Activated CD4-positive, alpha-beta memory T cell treated with anti-CD3 and anti-CD28 coated beads, Interleukin-2, amount 10 ng/mL, durations not matched to agents 7 days and 5 days (primary cell): ENCODE results near the gene ADIG. TPM values are rescaled to one million over a fixed set of nuclear protein-coding genes. Genes with fewer than 3 reads are reported as not detected.

ENCODE experiments used
- CTCF ChIA-PET: fragments of 350-600 bp; sonication (Branson Sonifier 250); formaldehyde crosslinking; loops from one replicate; lab custom pipeline; 2021; ENCODE audit warnings: antibody characterized with exemption, inconsistent platforms; lab: Charles Lee
- POLR2A ChIA-PET: fragments of 350-600 bp; sonication (Branson Sonifier 250); formaldehyde crosslinking; loops from one replicate; lab custom pipeline; 2021; ENCODE audit warnings: antibody characterized with exemption; lab: Charles Lee
- DNase-seq: peaks from one replicate; pipeline ENCODE4 v3.0.0-alpha.2; 2020
- H3K27ac Mint-ChIP-seq: one replicate; pipeline ENCODE4 v1.8.0; 2021; ENCODE audit warnings: mild to moderate bottlenecking, mixed read lengths
- H3K27me3 Mint-ChIP-seq: one replicate; pipeline ENCODE4 v1.8.0; 2021; ENCODE audit warnings: mixed read lengths
- H3K36me3 Mint-ChIP-seq: one replicate; pipeline ENCODE4 v1.8.0; 2021; ENCODE audit warnings: low read depth, mixed read lengths
- H3K4me1 Mint-ChIP-seq: one replicate; pipeline ENCODE4 v1.8.0; 2021; ENCODE audit warnings: mixed read lengths
- H3K4me3 Mint-ChIP-seq: one replicate; pipeline ENCODE4 v1.8.0; 2021; ENCODE audit warnings: mild to moderate bottlenecking, mixed read lengths
- H3K9me3 Mint-ChIP-seq: one replicate; pipeline ENCODE4 v1.8.0; 2021; ENCODE audit warnings: mixed read lengths
- total RNA-seq, 2 experiments: library from RNA; stranded (reverse); gene quantifications; one replicate each; pipeline ENCODE4 v1.2.3, GENCODE V29; 2021

The ADIG gene
- total RNA-seq, 2 experiments from 2014 or later: not detected

- ChIA-PET CTCF (interaction anchor here (0.6 kb wide), 1 partner anchor 37 kb away, joined by 3 read pairs; no protein-coding TSS in a partner anchor), POLR2A (interaction anchor here (1.1 kb wide), 1 partner anchor 18 kb away, joined by 3 read pairs; the partner anchor contains the start of gene ADIG)
- Mint-ChIP-seq H3K4me1 (peaks cover 7% of the 10 kb centered on the region), H3K4me3 (no peak overlapping the region), H3K36me3 (no peaks in the 10 kb centered on the region), H3K9me3 (no peaks in the 10 kb centered on the region), H3K27me3 (peaks cover 51% of the 10 kb centered on the region), H3K27ac (no peak overlapping the region)
- no peak for DNase-seq
Measured at GRCh38 chr20:38599410-38599882, 18.4 kb downstream of the ADIG start.

DNA sequence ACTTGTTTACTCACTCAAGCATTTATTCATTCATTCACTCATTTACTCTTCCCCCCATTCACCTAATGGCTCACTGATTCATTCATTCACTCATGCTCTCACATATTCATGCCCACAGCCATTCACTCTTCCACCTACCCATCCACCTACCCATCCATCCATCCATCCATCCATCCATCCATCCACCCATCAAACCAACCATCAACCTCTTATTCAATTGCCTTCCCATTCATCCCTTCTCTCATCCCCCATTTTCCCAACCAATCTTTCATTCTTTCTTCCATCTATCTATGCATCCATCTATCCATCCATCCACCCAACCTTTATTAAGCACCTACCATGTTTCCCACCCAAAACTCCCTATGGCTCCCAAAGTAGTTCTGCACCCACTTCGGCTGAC, 19.1 kb downstream of the ADIG start:
- H3K9me3 Mint-ChIP-seq: no peaks in the 10 kb centered on the region
- POLR2A ChIA-PET: interaction anchor here (1.1 kb wide), 1 partner anchor 19 kb away, joined by 3 read pairs; the partner anchor contains the start of gene ADIG
- H3K27ac Mint-ChIP-seq: no peak overlapping the region
- no peak overlapping the region for H3K4me3 Mint-ChIP-seq
- H3K36me3 Mint-ChIP-seq: no peaks in the 10 kb centered on the region
- no peak for DNase-seq
- CTCF ChIA-PET: no interaction called here
- H3K4me1 Mint-ChIP-seq: peaks cover 7% of the 10 kb centered on the region
- H3K27me3 Mint-ChIP-seq: peaks cover 54% of the 10 kb centered on the region

- CTCF ChIA-PET: no interaction called here
- H3K4me1 Mint-ChIP-seq: peaks cover 7% of the 10 kb centered on the region
- H3K36me3 Mint-ChIP-seq: no peaks in the 10 kb centered on the region
- H3K27ac Mint-ChIP-seq: no peak within 1 kb of the TSS
- H3K27me3 Mint-ChIP-seq: peaks cover 62% of the 10 kb centered on the region
- no peak for DNase-seq
- POLR2A ChIA-PET: no interaction called here
- no peak within 1 kb of the TSS for H3K4me3 Mint-ChIP-seq
- H3K9me3 Mint-ChIP-seq: no peaks in the 10 kb centered on the region
Measured at GRCh38 chr20:38601216-38602184, 20.5 kb downstream of the ADIG start, which contains the start of gene ARHGAP40. Gene ARHGAP40 (plus strand): TSS chr20:38601809.

GRCh38 chr20:38602185-38602581, 21.2 kb downstream of the ADIG start:
- POLR2A ChIA-PET: no interaction called here
- Mint-ChIP-seq H3K4me3 (no peak overlapping the region), H3K27ac (no peak overlapping the region), H3K9me3 (no peaks in the 10 kb centered on the region), H3K36me3 (no peaks in the 10 kb centered on the region), H3K4me1 (peaks cover 7% of the 10 kb centered on the region), H3K27me3 (peaks cover 62% of the 10 kb centered on the region)
- no peak for DNase-seq
- CTCF ChIA-PET: no interaction called here

GRCh38 chr20:38603286-38603685, 22.3 kb downstream of the ADIG start:
- Mint-ChIP-seq H3K4me1 (peaks cover 7% of the 10 kb centered on the region), H3K27ac (no peak overlapping the region), H3K4me3 (no peak overlapping the region), H3K9me3 (no peaks in the 10 kb centered on the region), H3K36me3 (no peaks in the 10 kb centered on the region), H3K27me3 (peaks cover 60% of the 10 kb centered on the region)
- CTCF ChIA-PET: no interaction called here
- POLR2A ChIA-PET: no interaction called here
- DNase-seq: no peak

- Mint-ChIP-seq H3K4me1 (peaks cover 7% of the 10 kb centered on the region), H3K36me3 (no peaks in the 10 kb centered on the region), H3K4me3 (no peak overlapping the region), H3K9me3 (no peaks in the 10 kb centered on the region), H3K27me3 (peaks cover 61% of the 10 kb centered on the region), H3K27ac (no peak overlapping the region)
- ChIA-PET CTCF (no interaction called here), POLR2A (no interaction called here)
- no peak for DNase-seq
Measured at GRCh38 chr20:38604873-38605303, 23.9 kb downstream of the ADIG start.

DNA sequence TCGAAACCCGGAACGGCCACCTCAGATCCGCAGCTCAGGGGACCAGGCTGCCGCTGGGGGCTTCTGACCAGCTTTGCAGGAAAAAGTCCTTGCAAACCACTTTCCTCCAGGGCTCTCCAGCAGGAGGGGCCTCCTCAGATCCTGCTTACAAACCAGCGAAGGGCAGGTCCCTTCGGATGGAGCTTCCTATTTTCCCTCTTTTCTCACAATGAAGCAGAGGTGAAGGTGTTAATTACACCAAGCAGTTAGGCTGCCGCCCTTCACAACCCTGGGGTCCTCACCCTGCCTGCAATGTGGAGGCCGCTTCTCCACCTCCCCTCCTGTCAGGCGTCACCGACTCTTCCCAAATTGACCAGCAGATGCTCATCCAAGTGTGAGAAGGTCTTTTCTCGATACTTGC, 26.4 kb downstream of the ADIG start:
- H3K9me3 Mint-ChIP-seq: no peaks in the 10 kb centered on the region
- no peak for DNase-seq
- no peak overlapping the region for H3K4me3 Mint-ChIP-seq
- H3K4me1 Mint-ChIP-seq: no peaks in the 10 kb centered on the region
- H3K27me3 Mint-ChIP-seq: peaks cover 44% of the 10 kb centered on the region
- no peak overlapping the region for H3K27ac Mint-ChIP-seq
- CTCF ChIA-PET: no interaction called here
- POLR2A ChIA-PET: no interaction called here
- H3K36me3 Mint-ChIP-seq: no peaks in the 10 kb centered on the region

GRCh38 chr20:38608188-38608587, 27.2 kb downstream of the ADIG start:
- ChIA-PET CTCF (no interaction called here), POLR2A (no interaction called here)
- no peaks in the 10 kb centered on the region for H3K36me3 Mint-ChIP-seq
- H3K4me3 Mint-ChIP-seq: no peak overlapping the region
- no peak overlapping the region for H3K27ac Mint-ChIP-seq
- H3K4me1 Mint-ChIP-seq: no peaks in the 10 kb centered on the region
- no peaks in the 10 kb centered on the region for H3K9me3 Mint-ChIP-seq
- DNase-seq: no peak
- peaks cover 43% of the 10 kb centered on the region for H3K27me3 Mint-ChIP-seq

DNA sequence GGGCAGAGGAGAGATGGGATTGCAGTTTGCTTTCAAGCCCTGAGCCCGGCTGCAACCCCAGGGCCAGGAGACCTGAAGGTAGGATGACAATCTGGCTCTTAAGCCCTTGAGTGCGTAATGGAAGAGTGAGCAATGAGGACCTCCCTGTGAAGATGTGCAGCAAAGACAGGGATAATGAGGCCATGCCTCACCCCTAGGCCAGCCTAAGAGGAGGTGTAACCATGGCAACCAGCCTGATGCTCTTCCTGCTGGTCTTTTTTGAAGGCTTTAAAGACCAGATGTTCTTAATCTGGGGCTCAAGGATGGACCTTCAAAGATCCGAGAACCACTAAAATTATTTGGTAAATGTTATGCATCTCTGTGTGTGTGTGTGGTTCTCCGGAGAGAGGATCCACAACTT, 28.8 kb downstream of the ADIG start:
- peaks cover 38% of the 10 kb centered on the region for H3K27me3 Mint-ChIP-seq
- POLR2A ChIA-PET: interaction anchor here (0.6 kb wide), 1 partner anchor 137 kb away, joined by 3 read pairs; the partner anchor contains the start of gene RALGAPB
- H3K4me1 Mint-ChIP-seq: no peaks in the 10 kb centered on the region
- no peak for DNase-seq
- H3K9me3 Mint-ChIP-seq: no peaks in the 10 kb centered on the region
- CTCF ChIA-PET: no interaction called here
- H3K36me3 Mint-ChIP-seq: no peaks in the 10 kb centered on the region
- no peak overlapping the region for H3K4me3 Mint-ChIP-seq
- H3K27ac Mint-ChIP-seq: no peak overlapping the region

DNA sequence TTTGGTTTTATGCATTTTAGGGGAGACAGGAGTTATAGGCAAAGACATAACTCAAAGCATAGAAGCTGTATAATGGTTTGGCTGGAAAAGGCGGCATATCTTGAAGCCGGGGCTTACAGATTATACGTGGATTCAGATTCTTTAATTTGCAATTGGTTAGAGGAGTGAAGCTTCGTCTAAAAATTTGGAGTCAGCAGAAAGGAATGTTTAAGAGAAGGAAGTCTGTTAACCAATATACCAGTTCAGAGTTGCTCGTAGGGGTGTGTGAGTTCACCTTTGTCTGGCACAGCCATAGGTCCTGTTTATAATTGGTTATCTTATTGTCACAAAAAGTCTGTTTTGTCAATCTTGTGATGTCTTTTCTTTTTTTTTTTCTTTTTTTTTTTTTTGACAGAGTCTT, 29.5 kb downstream of the ADIG start:
- POLR2A ChIA-PET: no interaction called here
- Mint-ChIP-seq H3K9me3 (no peaks in the 10 kb centered on the region), H3K36me3 (no peaks in the 10 kb centered on the region), H3K4me1 (no peaks in the 10 kb centered on the region), H3K27me3 (peaks cover 34% of the 10 kb centered on the region), H3K27ac (no peak overlapping the region), H3K4me3 (no peak overlapping the region)
- CTCF ChIA-PET: no interaction called here
- no peak for DNase-seq

DNA sequence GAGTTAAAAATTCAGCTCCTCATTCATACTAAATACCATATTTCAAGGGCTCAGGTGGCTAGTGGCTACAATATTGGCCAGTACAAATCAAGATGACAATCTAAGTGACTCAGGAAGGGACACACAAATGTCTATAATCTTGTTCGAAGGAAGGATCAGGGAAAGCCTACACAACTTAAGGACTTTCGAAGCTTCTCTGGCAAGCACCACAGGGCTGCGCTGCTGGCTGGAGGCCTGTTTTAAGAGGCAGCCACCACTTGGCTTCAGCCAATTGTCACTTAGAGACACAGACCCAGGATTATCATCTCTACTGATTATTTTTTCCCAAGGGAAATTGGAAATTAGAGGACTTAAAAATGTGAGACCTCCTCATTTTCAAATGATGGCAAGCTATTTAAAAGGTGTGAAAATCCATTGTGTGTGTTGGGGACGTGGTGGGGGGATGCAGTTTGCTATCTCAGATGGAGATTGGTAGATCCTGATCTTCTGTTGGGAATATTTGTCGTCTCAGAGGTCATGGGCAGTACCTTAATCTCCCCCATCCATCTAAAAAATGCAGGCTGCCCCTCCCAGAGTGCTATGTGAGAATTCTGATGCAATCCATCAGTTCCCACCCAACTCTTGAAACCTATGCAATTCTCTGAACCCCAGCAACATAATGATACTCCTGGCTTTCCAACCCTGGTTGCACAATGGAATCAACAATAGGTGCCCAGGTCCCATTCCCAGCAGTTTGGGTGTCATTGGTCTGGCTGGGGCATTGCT, 31.9 kb downstream of the ADIG start:
- no peaks in the 10 kb centered on the region for H3K9me3 Mint-ChIP-seq

GRCh38 chr20:38615283-38615682, 34.3 kb downstream of the ADIG start:
- Mint-ChIP-seq H3K27ac (no peak overlapping the region), H3K4me1 (no peaks in the 10 kb centered on the region), H3K4me3 (no peak overlapping the region), H3K27me3 (peaks cover 28% of the 10 kb centered on the region), H3K9me3 (no peaks in the 10 kb centered on the region), H3K36me3 (no peaks in the 10 kb centered on the region)
- ChIA-PET CTCF (no interaction called here), POLR2A (no interaction called here)
- DNase-seq: no peak

More for the DNA sequence above, 31.9 kb downstream of the ADIG start:
- no peaks in the 10 kb centered on the region for H3K4me1 Mint-ChIP-seq
- no peaks in the 10 kb centered on the region for H3K36me3 Mint-ChIP-seq
- no peak overlapping the region for H3K4me3 Mint-ChIP-seq
- no peak overlapping the region for H3K27ac Mint-ChIP-seq
- POLR2A ChIA-PET: no interaction called here
- peaks cover 25% of the 10 kb centered on the region for H3K27me3 Mint-ChIP-seq
- DNase-seq: no peak
- CTCF ChIA-PET: no interaction called here

GRCh38 chr20:38616457-38616856, 35.5 kb downstream of the ADIG start:
- POLR2A ChIA-PET: no interaction called here
- DNase-seq: no peak
- no peaks in the 10 kb centered on the region for H3K9me3 Mint-ChIP-seq
- CTCF ChIA-PET: no interaction called here
- no peaks in the 10 kb centered on the region for H3K36me3 Mint-ChIP-seq
- peaks cover 34% of the 10 kb centered on the region for H3K27me3 Mint-ChIP-seq
- no peak overlapping the region for H3K27ac Mint-ChIP-seq
- H3K4me3 Mint-ChIP-seq: no peak overlapping the region
- no peaks in the 10 kb centered on the region for H3K4me1 Mint-ChIP-seq
